Measurements from ENCODE around the gene ZNF236. TPM values are rescaled to one million over a fixed set of nuclear protein-coding genes. Genes with fewer than 3 reads are reported as not detected.
"Not testable (repeated sequence)": the region's sequence is repeated elsewhere in the genome, so short reads cannot be mapped to it uniquely, and the experiment has no call there.

ZNF236 gene
- total and polyA plus RNA-seq, 5 donors from 2014 or later = 5.5 to 26.1 (median 8.1) TPM

- no peak for ATAC-seq (ENCODE audit: low read depth in 2 of 2)
- no peaks in the 10 kb centered on the region for H3K9me3 ChIP-seq (ENCODE audit: control insufficient read depth in 2 of 2, low read length in 2 of 2)
- no peaks in the 10 kb centered on the region for H3K4me1 ChIP-seq (ENCODE audit: control insufficient read depth, insufficient read depth, low read length, poor library complexity, severe bottlenecking)
- Mint-ChIP-seq H3K4me3 (no peak overlapping the region), H3K36me3 (no peaks in the 10 kb centered on the region), H3K27ac (no peak overlapping the region), H3K27me3 (peaks cover 6% of the 10 kb centered on the region), H3K9me3 (peaks cover 0 to 2% (median 0%) of the 10 kb centered on the region in 7 donors), H3K4me1 (peaks cover 0 to 4% (median 0%) of the 10 kb centered on the region in 4 donors)
- H3K36me3 ChIP-seq (ENCODE audit: control insufficient read depth, insufficient read depth, low read length) = no peaks in the 10 kb centered on the region
- no peaks in the 10 kb centered on the region for H3K27me3 ChIP-seq (ENCODE audit: control insufficient read depth, insufficient read depth, low read length)
- H3K4me3 ChIP-seq (ENCODE audit: low read depth, low read length) = no peak overlapping the region
- no peak for DNase-seq
- H3K27ac ChIP-seq (ENCODE audit: insufficient read depth, low read length, poor library complexity, severe bottlenecking) = no peak overlapping the region
These were observed 166.7 kb downstream of the ZNF236 start for GRCh38 chr18:76988827-76989646.

GRCh38 chr18:76989647-76990190 is 167.4 kb downstream of the ZNF236 start:
- no peak for ATAC-seq (ENCODE audit: low read depth in 2 of 2)
- no peaks in the 10 kb centered on the region for H3K4me1 ChIP-seq (ENCODE audit: control insufficient read depth, insufficient read depth, low read length, poor library complexity, severe bottlenecking)
- no peak overlapping the region for H3K27ac ChIP-seq (ENCODE audit: insufficient read depth, low read length, poor library complexity, severe bottlenecking)
- no peaks in the 10 kb centered on the region for H3K27me3 ChIP-seq (ENCODE audit: control insufficient read depth, insufficient read depth, low read length)
- H3K36me3 ChIP-seq (ENCODE audit: control insufficient read depth, insufficient read depth, low read length) = no peaks in the 10 kb centered on the region
- peaks cover 0 to 2% (median 0%) of the 10 kb centered on the region in 7 donors for H3K9me3 Mint-ChIP-seq
- H3K27ac Mint-ChIP-seq = peak overlapping the region in 1 of 3 donors; percentile 41
- H3K4me1 Mint-ChIP-seq = peaks cover 0 to 4% (median 0%) of the 10 kb centered on the region in 4 donors
- H3K36me3 Mint-ChIP-seq = no peaks in the 10 kb centered on the region
- DNase-seq = no peak
- H3K4me3 Mint-ChIP-seq = no peak overlapping the region
- no peak overlapping the region for H3K4me3 ChIP-seq (ENCODE audit: low read depth, low read length)
- peaks cover 6% of the 10 kb centered on the region for H3K27me3 Mint-ChIP-seq
- H3K9me3 ChIP-seq (ENCODE audit: control insufficient read depth in 2 of 2, low read length in 2 of 2) = no peaks in the 10 kb centered on the region

- Mint-ChIP-seq H3K27ac (peak overlapping the region in 1 of 3 donors; percentile 41), H3K27me3 (peaks cover 10% of the 10 kb centered on the region)
- H3K9me3 Mint-ChIP-seq; H3K36me3 ChIP-seq (ENCODE audit: control insufficient read depth, insufficient read depth, low read length); H3K4me3 ChIP-seq (ENCODE audit: low read depth, low read length); DNase-seq; H3K36me3 Mint-ChIP-seq; H3K4me3 Mint-ChIP-seq; H3K4me1 ChIP-seq (ENCODE audit: control insufficient read depth, insufficient read depth, low read length, poor library complexity, severe bottlenecking); H3K27ac ChIP-seq (ENCODE audit: insufficient read depth, low read length, poor library complexity, severe bottlenecking); H3K4me1 Mint-ChIP-seq; H3K27me3 ChIP-seq (ENCODE audit: control insufficient read depth, insufficient read depth, low read length); ATAC-seq (ENCODE audit: low read depth in 2 of 2); H3K9me3 ChIP-seq (ENCODE audit: control insufficient read depth in 2 of 2, low read length in 2 of 2): not testable (repeated sequence)
These were observed 168.1 kb downstream of the ZNF236 start for GRCh38 chr18:76990343-76991020.

- DNase-seq = no peak
- Histone ChIP-seq H3K4me3 (ENCODE audit: low read depth, low read length) (no peak overlapping the region), H3K27ac (ENCODE audit: insufficient read depth, low read length, poor library complexity, severe bottlenecking) (no peak overlapping the region), H3K27me3 (ENCODE audit: control insufficient read depth, insufficient read depth, low read length) (no peaks in the 10 kb centered on the region), H3K36me3 (ENCODE audit: control insufficient read depth, insufficient read depth, low read length) (no peaks in the 10 kb centered on the region), H3K4me1 (ENCODE audit: control insufficient read depth, insufficient read depth, low read length, poor library complexity, severe bottlenecking) (no peaks in the 10 kb centered on the region), H3K9me3 (ENCODE audit: control insufficient read depth in 2 of 2, low read length in 2 of 2) (no peaks in the 10 kb centered on the region)
- Mint-ChIP-seq H3K9me3 (peaks cover 0 to 2% (median 0%) of the 10 kb centered on the region in 7 donors), H3K27me3 (peaks cover 10% of the 10 kb centered on the region), H3K4me1 (peaks cover 0 to 6% (median 5%) of the 10 kb centered on the region in 4 donors), H3K36me3 (no peaks in the 10 kb centered on the region), H3K27ac (no peak overlapping the region), H3K4me3 (no peak overlapping the region)
- ATAC-seq (ENCODE audit: low read depth in 2 of 2) = no peak
These were observed 168.8 kb downstream of the ZNF236 start for GRCh38 chr18:76991021-76991688.

- H3K4me1 ChIP-seq (ENCODE audit: control insufficient read depth, insufficient read depth, low read length, poor library complexity, severe bottlenecking) = no peaks in the 10 kb centered on the region
- DNase-seq (no peak), ATAC-seq (ENCODE audit: low read depth in 2 of 2) (no peak)
- peaks cover 0 to 2% (median 0%) of the 10 kb centered on the region in 7 donors for H3K9me3 Mint-ChIP-seq
- H3K27ac ChIP-seq (ENCODE audit: insufficient read depth, low read length, poor library complexity, severe bottlenecking) = no peak overlapping the region
- no peak overlapping the region for H3K4me3 Mint-ChIP-seq
- H3K9me3 ChIP-seq (ENCODE audit: control insufficient read depth in 2 of 2, low read length in 2 of 2) = no peaks in the 10 kb centered on the region
- H3K36me3 Mint-ChIP-seq = no peaks in the 10 kb centered on the region
- no peaks in the 10 kb centered on the region for H3K27me3 ChIP-seq (ENCODE audit: control insufficient read depth, insufficient read depth, low read length)
- peaks cover 0 to 6% (median 5%) of the 10 kb centered on the region in 4 donors for H3K4me1 Mint-ChIP-seq
- no peaks in the 10 kb centered on the region for H3K36me3 ChIP-seq (ENCODE audit: control insufficient read depth, insufficient read depth, low read length)
- no peak overlapping the region for H3K4me3 ChIP-seq (ENCODE audit: low read depth, low read length)
- peak overlapping the region in 1 of 3 donors; percentile 44 for H3K27ac Mint-ChIP-seq
- H3K27me3 Mint-ChIP-seq = peaks cover 10% of the 10 kb centered on the region
These were observed 170.1 kb downstream of the ZNF236 start for GRCh38 chr18:76992226-76993084.

- H3K27me3 ChIP-seq (ENCODE audit: control insufficient read depth, insufficient read depth, low read length) = no peaks in the 10 kb centered on the region
- no peak for DNase-seq
- Mint-ChIP-seq H3K27me3 (peaks cover 10% of the 10 kb centered on the region), H3K27ac (peak overlapping the region in 1 of 3 donors; percentile 44), H3K4me1 (peaks cover 0 to 6% (median 5%) of the 10 kb centered on the region in 4 donors), H3K36me3 (no peaks in the 10 kb centered on the region), H3K4me3 (no peak overlapping the region), H3K9me3 (peaks cover 0 to 2% (median 0%) of the 10 kb centered on the region in 7 donors)
- no peak overlapping the region for H3K4me3 ChIP-seq (ENCODE audit: low read depth, low read length)
- no peaks in the 10 kb centered on the region for H3K9me3 ChIP-seq (ENCODE audit: control insufficient read depth in 2 of 2, low read length in 2 of 2)
- no peak overlapping the region for H3K27ac ChIP-seq (ENCODE audit: insufficient read depth, low read length, poor library complexity, severe bottlenecking)
- H3K36me3 ChIP-seq (ENCODE audit: control insufficient read depth, insufficient read depth, low read length) = no peaks in the 10 kb centered on the region
- no peak for ATAC-seq (ENCODE audit: low read depth in 2 of 2)
- H3K4me1 ChIP-seq (ENCODE audit: control insufficient read depth, insufficient read depth, low read length, poor library complexity, severe bottlenecking) = no peaks in the 10 kb centered on the region
These were observed 170.7 kb downstream of the ZNF236 start for GRCh38 chr18:76993085-76993382.

- H3K27ac Mint-ChIP-seq = peak overlapping the region in 1 of 3 donors; percentile 44
- H3K4me1 ChIP-seq (ENCODE audit: control insufficient read depth, insufficient read depth, low read length, poor library complexity, severe bottlenecking) = no peaks in the 10 kb centered on the region
- H3K9me3 Mint-ChIP-seq = peaks cover 0 to 2% (median 0%) of the 10 kb centered on the region in 7 donors
- ATAC-seq (ENCODE audit: low read depth in 2 of 2) = no peak
- no peaks in the 10 kb centered on the region for H3K36me3 Mint-ChIP-seq
- DNase-seq = no peak
- H3K36me3 ChIP-seq (ENCODE audit: control insufficient read depth, insufficient read depth, low read length) = no peaks in the 10 kb centered on the region
- H3K27me3 Mint-ChIP-seq = peaks cover 10% of the 10 kb centered on the region
- no peaks in the 10 kb centered on the region for H3K9me3 ChIP-seq (ENCODE audit: control insufficient read depth in 2 of 2, low read length in 2 of 2)
- no peak overlapping the region for H3K27ac ChIP-seq (ENCODE audit: insufficient read depth, low read length, poor library complexity, severe bottlenecking)
- H3K27me3 ChIP-seq (ENCODE audit: control insufficient read depth, insufficient read depth, low read length) = no peaks in the 10 kb centered on the region
- no peak overlapping the region for H3K4me3 ChIP-seq (ENCODE audit: low read depth, low read length)
- no peak overlapping the region for H3K4me3 Mint-ChIP-seq
- peaks cover 0 to 6% (median 5%) of the 10 kb centered on the region in 4 donors for H3K4me1 Mint-ChIP-seq
These were observed 171.2 kb downstream of the ZNF236 start for GRCh38 chr18:76993573-76993972.

Data from CD4-positive, CD25-positive, alpha-beta regulatory T cell (primary cell).